WTC11 (cell line): ENCODE results near the gene AQP12A. TPM values are rescaled to one million over a fixed set of nuclear protein-coding genes. Genes with fewer than 3 reads are reported as not detected.

Experiments used
- ATAC-seq: fragments of 200-7000 bp; cut with Tn5 transposase; 2 replicates; pipeline ENCODE4 v1.10.0; 2021; ENCODE audit warnings: mild to moderate bottlenecking, moderate library complexity
- CTCF ChIA-PET: fragments of 300-600 bp; sonication (Branson Sonifier 250); formaldehyde crosslinking; loops from one replicate; lab custom pipeline; 2021; ENCODE audit warnings: antibody characterized with exemption; lab: Charles Lee
- POLR2A ChIA-PET: fragments of 350-600 bp; sonication (Branson Sonifier 250); formaldehyde crosslinking; loops from one replicate; lab custom pipeline; 2021; ENCODE audit warnings: antibody characterized with exemption; lab: Charles Lee
- DNase-seq: peaks from one replicate; pipeline ENCODE4 v3.0.0; 2021; ENCODE audit warnings: low spot score
- H3K27ac Mint-ChIP-seq: 2 replicates; pipeline ENCODE4 v1.8.0; 2021; ENCODE audit warnings: mixed read lengths
- H3K27me3 Mint-ChIP-seq: 2 replicates; pipeline ENCODE4 v1.8.0; 2021; ENCODE audit warnings: low read depth, mild to moderate bottlenecking, moderate library complexity, mixed read lengths
- H3K36me3 Mint-ChIP-seq: 2 replicates; pipeline ENCODE4 v1.8.0; 2021; ENCODE audit warnings: mixed read lengths
- H3K4me1 Mint-ChIP-seq: 2 replicates; pipeline ENCODE4 v1.8.0; 2022; ENCODE audit warnings: mixed read lengths
- H3K4me3 Mint-ChIP-seq: 2 replicates; pipeline ENCODE4 v1.8.0; 2021; ENCODE audit warnings: mild to moderate bottlenecking, moderate library complexity, mixed read lengths
- H3K9me3 Mint-ChIP-seq: 2 replicates; pipeline ENCODE4 v1.8.0; 2021; ENCODE audit warnings: mixed read lengths
- ATF2 ChIP-seq: sonication (generic); formaldehyde crosslinking; IDR thresholded peaks from 2 replicates; pipeline ENCODE4 v1.8.1; 2022; ENCODE audit warnings: low read depth, missing genetic modification reagents, borderline replicate concordance
- CBFB ChIP-seq: sonication (generic); formaldehyde crosslinking; IDR thresholded peaks from 2 replicates; pipeline ENCODE4 v1.8.1; 2022; ENCODE audit warnings: mild to moderate bottlenecking, low read depth, missing genetic modification reagents
- CREB1 ChIP-seq: sonication (generic); formaldehyde crosslinking; IDR thresholded peaks from 2 replicates; pipeline ENCODE4 v1.8.0; 2023; ENCODE audit warnings: mild to moderate bottlenecking, missing genetic modification reagents
- FOXJ3 ChIP-seq: sonication (generic); formaldehyde crosslinking; IDR thresholded peaks from 2 replicates; pipeline ENCODE4 v1.9.0; 2021; ENCODE audit warnings: missing genetic modification reagents, mild to moderate bottlenecking, borderline replicate concordance
- FOXK1 ChIP-seq: sonication (generic); formaldehyde crosslinking; IDR thresholded peaks from 2 replicates; pipeline ENCODE4 v1.8.0; 2022; ENCODE audit warnings: mild to moderate bottlenecking, moderate library complexity, missing genetic modification reagents
- GTF2I ChIP-seq: fragments of 250-450 bp; sonication (Bioruptor Pico); conservative IDR thresholded peaks from 2 replicates; pipeline ENCODE4 v1.4.0; 2021; ENCODE audit warnings: mild to moderate bottlenecking
- HMGA2 ChIP-seq: fragments of 250-450 bp; sonication (Bioruptor Pico); IDR thresholded peaks from 2 replicates; pipeline ENCODE4 v1.4.0; 2021; ENCODE audit warnings: mild to moderate bottlenecking, moderate library complexity
- JUN ChIP-seq: sonication (generic); formaldehyde crosslinking; IDR thresholded peaks from 2 replicates; pipeline ENCODE4 v1.8.0; 2023; ENCODE audit warnings: mild to moderate bottlenecking, missing genetic modification reagents
- NFATC4 ChIP-seq: fragments of 250-450 bp; sonication (Bioruptor Pico); IDR thresholded peaks from 2 replicates; pipeline ENCODE4 v1.9.0; 2021; ENCODE audit warnings: mild to moderate bottlenecking
- NFYB ChIP-seq: sonication (generic); formaldehyde crosslinking; conservative IDR thresholded peaks from 2 replicates; pipeline ENCODE4 v1.8.0; 2022; ENCODE audit warnings: low read depth, missing genetic modification reagents
- OVOL2 ChIP-seq: fragments of 250-450 bp; sonication (Bioruptor Pico); IDR thresholded peaks from 2 replicates; pipeline ENCODE4 v1.9.0; 2021; ENCODE audit warnings: mild to moderate bottlenecking, borderline replicate concordance
- SMAD4 ChIP-seq: sonication (generic); formaldehyde crosslinking; IDR thresholded peaks from 2 replicates; pipeline ENCODE4 v1.8.0; 2022; ENCODE audit warnings: mild to moderate bottlenecking, missing genetic modification reagents
- STAT6 ChIP-seq: sonication (generic); formaldehyde crosslinking; conservative IDR thresholded peaks from 2 replicates; pipeline ENCODE4 v1.8.1; 2023; ENCODE audit warnings: mild to moderate bottlenecking, low read depth, missing genetic modification reagents, moderate library complexity
- TP53 ChIP-seq: sonication (generic); formaldehyde crosslinking; IDR thresholded peaks from 2 replicates; pipeline ENCODE4 v1.8.1; 2023; ENCODE audit warnings: mild to moderate bottlenecking, missing genetic modification reagents
- USF1 ChIP-seq: sonication (generic); formaldehyde crosslinking; IDR thresholded peaks from 2 replicates; pipeline ENCODE4 v1.8.0; 2022; ENCODE audit warnings: mild to moderate bottlenecking, missing genetic modification reagents
- ZNF121 ChIP-seq: sonication (generic); formaldehyde crosslinking; IDR thresholded peaks from 2 replicates; pipeline ENCODE4 v1.8.0; 2023; ENCODE audit warnings: missing genetic modification reagents
- ZNF396 ChIP-seq: fragments of 250-450 bp; sonication (Bioruptor Pico); IDR thresholded peaks from 2 replicates; pipeline ENCODE4 v1.8.0; 2021; ENCODE audit warnings: mild to moderate bottlenecking, moderate library complexity, borderline replicate concordance
- ZNF512 ChIP-seq: sonication (generic); formaldehyde crosslinking; IDR thresholded peaks from 2 replicates; pipeline ENCODE4 v1.8.1; 2022; ENCODE audit warnings: missing genetic modification reagents, borderline replicate concordance
- total RNA-seq: library from RNA; stranded (reverse); gene quantifications from 3 replicates; pipeline ENCODE4 v1.2.3, GENCODE V29; 2021
- TF ChIP-seq, protein P1 (sequence below): fragments of 200-600 bp; IDR thresholded peaks from 2 replicates; pipeline ENCODE4 v1.8.0; 2022; ENCODE audit warnings: antibody characterized with exemption
- TF ChIP-seq, protein P2 (sequence below): sonication (generic); formaldehyde crosslinking; IDR thresholded peaks from 2 replicates; pipeline ENCODE4 v1.8.1; 2023; ENCODE audit warnings: mild to moderate bottlenecking, missing genetic modification reagents, moderate library complexity
- TF ChIP-seq, protein P3 (sequence below): fragments of 250-450 bp; sonication (Bioruptor Pico); IDR thresholded peaks from 2 replicates; pipeline ENCODE4 v1.9.0; 2021; ENCODE audit warnings: moderate library complexity, mild to moderate bottlenecking, inconsistent platforms, borderline replicate concordance

AQP12A gene
- total RNA-seq, 1 experiment from 2014 or later: not detected

DNA sequence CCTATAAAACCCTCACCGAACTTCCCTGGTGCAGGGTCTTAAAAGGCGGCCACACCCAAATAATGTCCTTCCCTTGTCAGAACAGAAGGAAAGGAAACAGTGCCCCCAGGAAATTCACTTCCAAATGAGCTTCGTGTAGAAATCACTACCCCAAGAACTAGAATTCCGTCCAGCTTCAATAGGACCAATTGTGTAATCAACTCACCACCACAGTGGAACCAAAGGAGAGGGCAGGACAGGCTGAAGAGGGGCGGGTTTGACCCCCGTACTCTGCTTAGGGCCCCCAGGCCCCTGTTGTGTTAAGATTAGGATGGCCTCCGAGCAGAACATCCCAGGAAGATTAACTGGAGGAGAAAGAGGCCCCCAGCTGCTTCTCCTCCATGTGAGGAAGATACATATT is 42.3 kb upstream of the AQP12A start:
- no peak for DNase-seq
- Mint-ChIP-seq H3K4me1 (peaks cover 3% of the 10 kb centered on the region; the same call in 1 of the 2 replicates), H3K9me3 (peaks cover 8% of the 10 kb centered on the region), H3K36me3 (no peaks in the 10 kb centered on the region), H3K4me3 (no peak overlapping the region), H3K27me3 (peaks cover 5% of the 10 kb centered on the region), H3K27ac (no peak overlapping the region)
- POLR2A ChIA-PET: no interaction called here
- no peak for ATAC-seq
- TF ChIP-seq SMAD4 (CRISPR knock-in tag) (no peak), CBFB (CRISPR knock-in tag) (no peak), NFYB (no peak)
- CTCF ChIA-PET: interaction anchor here (0.6 to 2.0 kb wide), 9 partner anchors 8 to 299 kb away, joined by 3 to 16 read pairs (median 4); no protein-coding TSS in a partner anchor

- CTCF ChIA-PET: interaction anchor here (1.9 kb wide), 1 partner anchor 9 kb away, joined by 16 read pairs; no protein-coding TSS in a partner anchor
- Mint-ChIP-seq H3K36me3 (no peaks in the 10 kb centered on the region), H3K27me3 (peaks cover 14% of the 10 kb centered on the region), H3K4me1 (peaks cover 3% of the 10 kb centered on the region; the same call in 1 of the 2 replicates), H3K9me3 (peaks cover 18% of the 10 kb centered on the region), H3K27ac (no peak overlapping the region), H3K4me3 (no peak overlapping the region)
- no peak for TF ChIP-seq ZNF396 (CRISPR knock-in tag)
- no peak for TF ChIP-seq FOXJ3 (CRISPR knock-in tag)
- TF ChIP-seq GTF2I (CRISPR knock-in tag): no peak
- TF ChIP-seq STAT6: no peak
- no peak for TF ChIP-seq OVOL2 (CRISPR knock-in tag)
- TF ChIP-seq ZNF121 (CRISPR knock-in tag): no peak
- TF ChIP-seq, protein P1, sequence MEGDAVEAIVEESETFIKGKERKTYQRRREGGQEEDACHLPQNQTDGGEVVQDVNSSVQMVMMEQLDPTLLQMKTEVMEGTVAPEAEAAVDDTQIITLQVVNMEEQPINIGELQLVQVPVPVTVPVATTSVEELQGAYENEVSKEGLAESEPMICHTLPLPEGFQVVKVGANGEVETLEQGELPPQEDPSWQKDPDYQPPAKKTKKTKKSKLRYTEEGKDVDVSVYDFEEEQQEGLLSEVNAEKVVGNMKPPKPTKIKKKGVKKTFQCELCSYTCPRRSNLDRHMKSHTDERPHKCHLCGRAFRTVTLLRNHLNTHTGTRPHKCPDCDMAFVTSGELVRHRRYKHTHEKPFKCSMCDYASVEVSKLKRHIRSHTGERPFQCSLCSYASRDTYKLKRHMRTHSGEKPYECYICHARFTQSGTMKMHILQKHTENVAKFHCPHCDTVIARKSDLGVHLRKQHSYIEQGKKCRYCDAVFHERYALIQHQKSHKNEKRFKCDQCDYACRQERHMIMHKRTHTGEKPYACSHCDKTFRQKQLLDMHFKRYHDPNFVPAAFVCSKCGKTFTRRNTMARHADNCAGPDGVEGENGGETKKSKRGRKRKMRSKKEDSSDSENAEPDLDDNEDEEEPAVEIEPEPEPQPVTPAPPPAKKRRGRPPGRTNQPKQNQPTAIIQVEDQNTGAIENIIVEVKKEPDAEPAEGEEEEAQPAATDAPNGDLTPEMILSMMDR: no peak
- TF ChIP-seq ATF2 (CRISPR knock-in tag): no peak
- TF ChIP-seq FOXK1 (CRISPR knock-in tag): no peak
- no peak for TF ChIP-seq JUN (CRISPR knock-in tag)
- no peak for TF ChIP-seq CREB1 (CRISPR knock-in tag)
- TF ChIP-seq, protein P2, sequence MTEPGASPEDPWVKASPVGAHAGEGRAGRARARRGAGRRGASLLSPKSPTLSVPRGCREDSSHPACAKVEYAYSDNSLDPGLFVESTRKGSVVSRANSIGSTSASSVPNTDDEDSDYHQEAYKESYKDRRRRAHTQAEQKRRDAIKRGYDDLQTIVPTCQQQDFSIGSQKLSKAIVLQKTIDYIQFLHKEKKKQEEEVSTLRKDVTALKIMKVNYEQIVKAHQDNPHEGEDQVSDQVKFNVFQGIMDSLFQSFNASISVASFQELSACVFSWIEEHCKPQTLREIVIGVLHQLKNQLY (CRISPR knock-in tag): no peak
- no peak for TF ChIP-seq NFATC4
- no peak for TF ChIP-seq HMGA2
- TF ChIP-seq TP53 (CRISPR knock-in tag): no peak
- no peak for TF ChIP-seq CBFB (CRISPR knock-in tag)
- no peak for TF ChIP-seq ZNF512
- TF ChIP-seq SMAD4 (CRISPR knock-in tag): no peak
- TF ChIP-seq, protein P3, sequence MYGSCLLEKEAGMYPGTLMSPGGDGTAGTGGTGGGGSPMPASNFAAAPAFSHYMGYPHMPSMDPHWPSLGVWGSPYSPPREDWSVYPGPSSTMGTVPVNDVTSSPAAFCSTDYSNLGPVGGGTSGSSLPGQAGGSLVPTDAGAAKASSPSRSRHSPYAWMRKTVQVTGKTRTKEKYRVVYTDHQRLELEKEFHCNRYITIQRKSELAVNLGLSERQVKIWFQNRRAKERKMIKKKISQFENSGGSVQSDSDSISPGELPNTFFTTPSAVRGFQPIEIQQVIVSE (CRISPR knock-in tag): no peak
- TF ChIP-seq USF1 (CRISPR knock-in tag): no peak
- POLR2A ChIA-PET: no interaction called here
- ATAC-seq (no peak), DNase-seq (no peak)
Observed at GRCh38 chr2:240650254-240650965, 41.3 kb upstream of the AQP12A start.
